HG02973 (cell line): ENCODE results near the gene S100A4.

Experiments used
- ATAC-seq: cut with Tn5 transposase; IDR thresholded peaks from one replicate; pipeline ENCODE4 v1.9.1; 2021; ENCODE audit warnings: moderate library complexity; ENCODE audit not compliant: unreplicated experiment

Gene S100A4

DNA sequence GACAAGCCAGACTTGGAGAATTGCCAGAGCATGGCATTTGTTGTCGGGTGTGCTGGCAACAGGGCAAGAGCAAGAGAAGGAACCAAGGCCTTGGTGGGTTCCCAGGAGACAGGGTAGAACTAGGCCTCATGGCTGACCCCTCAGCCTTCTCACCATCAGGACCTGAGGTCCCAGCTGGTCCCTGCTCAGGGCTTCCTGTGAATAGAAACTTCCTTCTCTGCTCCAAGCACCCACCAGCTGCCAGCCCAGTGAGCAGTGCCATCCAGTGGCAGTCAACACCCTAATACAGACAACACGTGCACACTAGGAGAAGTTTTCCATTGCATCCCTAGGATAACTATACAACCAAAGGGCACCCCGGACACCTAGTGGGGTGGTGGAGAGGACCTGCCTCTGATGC is 32.6 kb downstream of the S100A4 start:
- ATAC-seq: no peak

DNA sequence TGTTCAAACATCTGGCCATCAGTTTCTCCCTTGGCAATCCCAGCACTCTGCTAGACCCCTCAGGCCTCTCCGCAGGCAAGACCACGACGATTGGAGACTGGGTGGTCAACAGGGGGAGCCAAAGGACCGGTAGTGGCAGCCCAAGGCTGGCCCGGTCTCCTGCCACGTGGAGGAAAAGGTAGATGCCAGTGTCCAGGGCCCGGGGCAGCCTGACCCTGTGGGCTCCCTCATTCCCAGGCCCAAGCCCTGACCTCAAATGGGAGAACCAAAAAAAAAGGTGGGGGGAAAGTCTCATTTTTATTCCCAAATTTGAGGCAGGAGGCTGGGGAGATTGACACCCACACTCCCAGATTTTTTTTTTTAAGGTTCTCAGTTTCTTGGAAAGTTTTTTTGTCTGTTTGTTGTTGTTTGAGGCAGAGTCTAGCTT is 34.6 kb downstream of the S100A4 start:
- ATAC-seq: peak; percentile 59

DNA sequence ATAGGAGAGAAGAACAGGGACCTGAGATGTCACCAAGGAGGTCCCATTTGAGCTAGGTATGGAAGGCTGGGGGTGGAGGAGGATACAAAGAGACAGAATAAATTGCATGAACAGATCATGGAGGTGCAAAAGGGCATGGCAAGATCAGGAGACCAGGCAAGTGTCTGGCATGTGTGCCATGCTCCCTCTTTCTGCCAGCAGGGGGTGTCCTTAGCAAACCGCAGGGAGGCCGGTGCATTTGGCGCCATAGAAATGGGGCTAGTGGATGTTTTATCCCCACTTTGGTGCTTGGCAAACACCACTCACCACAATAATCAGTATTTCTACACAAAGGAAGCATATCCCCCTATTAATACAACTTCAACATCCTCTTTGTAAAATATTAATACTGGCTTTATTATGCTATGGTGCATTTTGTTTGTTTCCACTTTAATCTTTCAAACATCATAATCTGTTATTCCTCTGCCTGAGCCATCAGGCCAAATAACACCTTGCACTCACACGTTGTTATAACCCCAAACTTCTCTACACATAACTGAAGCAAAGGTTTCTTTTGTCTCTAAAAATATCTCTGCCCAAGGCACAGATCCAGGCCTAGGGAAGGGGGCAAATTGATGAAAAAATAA is 35.8 kb downstream of the S100A4 start:
- no peak for ATAC-seq

DNA sequence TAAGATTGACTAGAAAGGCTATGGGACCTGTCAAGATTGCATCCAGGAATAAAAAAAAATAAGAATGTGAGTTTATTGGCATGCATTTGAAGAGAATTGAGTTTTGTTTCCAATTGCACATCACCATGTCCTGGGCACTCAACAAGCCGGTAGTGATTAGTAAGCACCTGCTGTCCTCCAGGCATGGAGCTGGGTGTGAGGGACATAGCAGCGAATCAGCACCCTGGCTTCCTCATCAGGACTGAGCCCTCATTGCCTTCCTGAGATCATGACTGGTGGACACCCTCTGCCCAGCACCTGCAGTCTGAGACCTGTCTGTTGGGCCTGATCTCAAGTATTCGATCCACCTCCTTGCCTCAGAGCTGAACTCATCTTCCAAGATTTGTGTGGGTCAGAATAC is 36.6 kb downstream of the S100A4 start:
- no peak for ATAC-seq

DNA sequence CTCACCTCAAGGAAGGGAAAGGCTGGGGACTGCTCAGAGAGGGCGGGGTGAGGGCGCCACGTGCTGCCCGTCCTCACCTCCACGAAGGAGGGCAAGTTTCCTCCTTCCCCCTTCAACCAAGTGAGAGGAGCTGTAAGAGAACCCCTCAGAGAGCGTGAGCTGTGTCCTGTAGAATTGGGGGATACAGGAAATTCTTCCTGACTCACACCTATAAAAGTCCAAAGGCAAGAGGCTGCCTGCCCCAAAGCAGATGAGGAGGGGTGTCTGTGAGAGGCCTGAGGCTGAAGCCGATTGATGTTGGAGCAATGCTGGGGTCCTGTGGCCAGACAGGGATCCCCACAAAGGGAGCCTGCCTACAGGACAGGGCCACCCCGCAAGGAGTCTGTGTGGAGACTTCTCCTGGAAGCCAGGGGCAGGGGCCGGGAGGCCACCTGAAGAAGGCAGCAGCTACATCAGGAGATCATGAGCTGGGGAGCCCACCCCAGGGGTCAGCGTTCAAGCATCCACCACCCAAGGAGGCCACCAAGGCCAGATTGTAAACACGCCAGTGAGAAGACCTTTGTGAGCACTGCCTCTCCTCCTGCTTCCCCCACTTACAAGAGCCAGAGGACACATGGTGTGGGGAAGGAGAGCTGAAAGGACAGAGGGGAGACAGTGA is 37.6 kb downstream of the S100A4 start:
- ATAC-seq: no peak

DNA sequence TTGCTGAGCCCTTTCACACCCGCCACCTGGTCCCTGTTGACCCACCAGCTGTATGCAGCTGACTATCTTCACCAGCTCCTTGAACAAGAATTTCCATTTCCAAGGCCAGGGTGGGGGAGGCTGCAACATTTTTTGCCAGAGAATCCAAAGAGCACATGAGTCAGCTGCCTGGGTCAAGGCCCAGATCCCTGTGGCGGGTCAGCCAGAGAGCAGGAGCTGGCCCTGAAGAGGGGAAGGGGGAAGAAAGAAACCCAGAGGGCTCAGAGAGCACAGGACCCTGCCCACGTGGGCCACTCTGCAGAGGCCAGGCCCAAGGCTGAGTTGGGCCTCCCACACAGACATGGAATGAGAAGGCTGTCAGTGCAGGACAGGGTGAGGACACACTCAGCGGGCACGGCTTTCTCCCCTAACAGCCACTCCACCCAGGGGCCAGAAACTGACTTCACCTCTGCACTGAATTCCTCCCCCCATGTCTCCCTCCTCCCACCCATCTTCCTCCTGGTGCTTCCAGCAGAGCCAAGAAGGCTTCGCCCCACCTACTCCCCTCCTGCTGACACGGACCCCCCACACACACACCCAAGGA is 38.7 kb downstream of the S100A4 start:
- ATAC-seq: no peak

DNA sequence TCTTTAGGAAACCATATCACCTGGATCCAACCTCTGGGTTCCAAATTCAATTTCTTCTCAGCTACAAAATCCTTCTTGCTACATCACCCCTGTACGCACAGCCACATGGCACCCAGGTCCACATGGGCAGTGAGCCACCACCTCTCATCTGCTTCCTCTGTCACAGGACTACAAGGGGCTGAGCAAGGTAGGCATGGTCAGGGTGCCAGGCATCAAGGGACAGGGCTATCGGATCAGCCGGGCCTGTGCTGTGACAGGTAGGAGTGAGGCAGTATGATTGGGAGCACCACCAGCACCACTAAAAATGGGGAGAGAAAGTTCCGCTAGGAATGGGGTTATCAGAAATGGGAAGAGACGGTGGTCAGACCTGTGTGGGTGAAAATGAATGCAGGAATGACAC is 39.2 kb downstream of the S100A4 start:
- no peak for ATAC-seq

DNA sequence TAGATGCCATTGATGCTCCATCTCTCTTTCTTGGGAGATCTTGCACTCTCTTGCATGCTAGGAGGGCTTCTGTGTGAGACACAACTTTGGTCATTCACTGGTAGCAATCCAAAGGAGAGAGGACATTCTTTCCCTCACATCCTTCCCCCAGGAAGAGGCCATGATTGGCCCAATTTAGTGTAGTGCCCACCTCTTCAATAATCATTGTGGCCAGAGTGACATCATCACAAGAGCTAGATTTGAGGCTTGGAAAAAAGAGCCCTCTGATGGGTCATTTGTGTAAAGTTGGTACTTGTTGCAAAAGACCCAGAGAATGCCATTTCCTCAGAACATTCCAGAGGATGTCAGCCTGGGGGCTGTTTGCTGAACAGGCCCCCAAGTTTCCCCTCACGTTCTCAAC is 40.0 kb downstream of the S100A4 start:
- ATAC-seq: no peak

DNA sequence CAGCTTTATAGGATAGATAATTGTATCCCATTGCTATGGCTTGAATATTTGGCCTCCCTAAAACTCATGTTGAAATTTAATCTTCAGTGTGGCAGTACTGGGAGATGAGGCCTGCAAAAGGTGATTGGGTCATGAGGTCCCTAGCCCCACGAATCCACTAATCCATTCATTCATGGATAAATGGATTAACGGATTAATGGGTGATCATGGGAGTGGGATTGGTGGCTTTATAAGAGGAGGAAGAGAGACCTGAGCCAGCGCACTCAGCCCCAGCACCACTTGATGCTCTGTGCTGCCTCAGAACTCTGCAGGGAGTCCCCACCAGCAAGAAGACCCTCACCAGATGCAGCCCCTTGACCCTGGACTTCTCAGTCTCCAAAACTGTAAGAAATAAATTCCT is 41.8 kb downstream of the S100A4 start:
- ATAC-seq: no peak

DNA sequence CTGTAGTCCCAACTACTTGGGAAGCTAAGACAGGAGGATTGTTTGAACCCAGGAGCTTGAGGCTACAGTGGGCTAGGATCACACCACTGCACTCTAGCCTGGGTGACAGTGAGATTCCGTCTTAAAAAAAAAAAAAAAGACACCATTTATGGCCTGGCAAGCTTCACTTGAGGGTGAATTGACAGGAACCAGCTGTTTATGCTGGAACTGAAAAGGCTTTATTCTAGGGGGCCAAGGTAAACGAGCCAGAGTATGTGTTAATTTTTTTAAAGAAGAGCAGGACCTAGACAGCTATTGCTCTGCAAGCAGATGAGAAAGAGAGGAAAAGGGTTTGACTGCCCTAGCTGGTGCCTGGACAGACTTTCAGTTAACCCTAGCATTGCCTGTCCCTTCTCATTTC is 46.9 kb downstream of the S100A4 start:
- ATAC-seq: no peak

DNA sequence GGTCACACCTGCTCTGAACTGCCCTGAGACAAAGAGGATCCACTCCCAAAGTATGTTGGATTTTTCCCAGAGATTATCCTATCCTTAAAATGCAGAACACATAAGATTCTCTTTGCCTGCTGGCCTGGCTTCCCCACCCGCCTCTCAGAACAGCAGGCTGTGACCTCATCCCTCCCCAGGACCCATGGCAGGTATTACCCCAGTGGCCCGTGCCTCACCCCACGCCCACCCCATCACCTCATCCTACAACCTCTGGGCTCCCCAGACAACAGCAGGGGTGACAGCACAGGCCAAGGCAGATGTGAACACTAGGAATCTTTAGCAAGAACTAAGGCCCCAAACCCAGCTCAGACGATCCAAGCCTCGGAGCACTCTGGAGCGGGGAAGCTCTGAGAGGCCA is 50.1 kb downstream of the S100A4 start:
- ATAC-seq: no peak

DNA sequence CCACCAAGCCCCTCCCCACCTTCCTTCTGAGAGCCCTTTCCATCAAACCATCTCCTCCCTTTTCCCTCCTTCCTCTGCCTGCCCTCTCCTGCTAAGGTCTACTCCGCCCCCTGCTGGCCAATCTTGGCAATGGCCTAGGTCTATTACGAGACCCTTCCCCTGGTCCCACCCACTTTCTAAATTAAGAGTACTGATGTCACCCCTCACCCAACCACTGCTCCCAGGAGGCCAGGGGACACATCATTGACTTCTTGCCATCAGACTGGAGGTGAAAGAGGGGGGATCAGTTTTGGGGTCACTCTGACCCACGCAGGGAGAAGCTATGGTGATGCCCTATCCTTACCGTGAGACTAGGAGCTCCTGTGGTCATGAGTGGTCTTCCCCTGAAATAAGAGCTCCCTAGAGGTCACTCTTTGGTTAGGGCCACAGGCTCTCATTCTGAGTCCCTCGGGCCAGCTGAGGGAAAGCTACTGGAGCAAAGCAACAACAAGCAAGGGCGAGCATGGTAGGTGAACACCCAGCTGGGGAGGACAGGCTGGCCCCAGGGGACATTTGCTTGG is 50.5 kb downstream of the S100A4 start:
- ATAC-seq: no peak
